SU-DHL-6 (cell line): ENCODE measurements around the gene ENTPD6.
"Not testable (repeated sequence)": the region's sequence is repeated elsewhere in the genome, so short reads cannot be mapped to it uniquely, and the experiment has no call there.

Source experiments
- H2AFZ ChIP-seq: fragments of 200-600 bp; sonication (generic); 2 replicates; pipeline ENCODE4 v1.6.1; 2014; ENCODE audit warnings: low read depth, mild to moderate bottlenecking, moderate library complexity, mixed read lengths, antibody characterized with exemption, low read length; ENCODE audit not compliant: severe bottlenecking
- H3F3A ChIP-seq: fragments of 200-600 bp; shearing (Covaris generic); 2 replicates; pipeline ENCODE4 v1.6.0; 2016; ENCODE audit warnings: antibody characterized with exemption, mild to moderate bottlenecking; ENCODE audit not compliant: insufficient read depth
- H3K27ac ChIP-seq: fragments of 200-600 bp; sonication (generic); 2 replicates; pipeline ENCODE4 v1.5.1; 2016; ENCODE audit warnings: low read depth, mild to moderate bottlenecking, low read length, moderate library complexity, mixed read lengths
- H3K27me3 ChIP-seq: fragments of 200-600 bp; sonication (generic), shearing (Covaris generic); 2 replicates; pipeline ENCODE4 v1.6.0; 2014; ENCODE audit warnings: mild to moderate bottlenecking, low read length
- H3K36me3 ChIP-seq: fragments of 200-600 bp; sonication (generic); 2 replicates; pipeline ENCODE4 v1.6.1; 2014; ENCODE audit warnings: mild to moderate bottlenecking, low read length, mixed read lengths
- H3K4me2 ChIP-seq: fragments of 300-600, 200-600 bp; shearing (Covaris generic), sonication (generic); 2 replicates; pipeline ENCODE4 v1.6.0; 2014; ENCODE audit warnings: low read length, low read depth, mild to moderate bottlenecking; ENCODE audit not compliant: poor library complexity, severe bottlenecking
- H3K4me3 ChIP-seq: fragments of 200-600 bp; sonication (generic); 2 replicates; pipeline ENCODE4 v1.5.1; 2014; ENCODE audit warnings: antibody characterized with exemption, low read length, mild to moderate bottlenecking, mixed read lengths; ENCODE audit not compliant: insufficient read depth, poor library complexity, severe bottlenecking
- H3K79me2 ChIP-seq: fragments of 200-600 bp; sonication (generic); 2 replicates; pipeline ENCODE4 v1.6.1; 2014; ENCODE audit warnings: mild to moderate bottlenecking, low read length, moderate library complexity; ENCODE audit not compliant: insufficient read depth
- H3K9ac ChIP-seq: fragments of 200-600 bp; sonication (generic); 2 replicates; pipeline ENCODE4 v1.7.0; 2014; ENCODE audit warnings: mild to moderate bottlenecking, low read length
- H3K9me2 ChIP-seq: fragments of 200-600 bp; sonication (generic); replicated peaks from 2 replicates; pipeline ENCODE4 v1.6.1; 2014; ENCODE audit warnings: low read length; ENCODE audit not compliant: insufficient read depth
- H3K9me3 ChIP-seq: fragments of 200-600 bp; sonication (generic); 2 replicates; pipeline ENCODE4 v1.6.1; 2014; ENCODE audit warnings: low read length, mixed read lengths; ENCODE audit not compliant: insufficient read depth
- H4K20me1 ChIP-seq: fragments of 200-600 bp; sonication (generic); 2 replicates; pipeline ENCODE4 v1.6.1; 2014; ENCODE audit warnings: low read depth, mild to moderate bottlenecking, antibody characterized with exemption, low read length, moderate library complexity, mixed read lengths
- CTCF ChIP-seq: fragments of 200-600 bp; sonication (generic); IDR thresholded peaks from one replicate; pipeline ENCODE4 v1.5.1; 2017; ENCODE audit warnings: antibody characterized with exemption, mild to moderate bottlenecking, low read length, moderate library complexity; ENCODE audit not compliant: insufficient read depth, poor library complexity, severe bottlenecking
- EZH2phosphoT487 ChIP-seq: fragments of 200-600 bp; sonication (generic), shearing (Covaris generic); conservative IDR thresholded peaks from 2 replicates; pipeline ENCODE4 v1.6.1; 2018; ENCODE audit warnings: mild to moderate bottlenecking, antibody characterized with exemption, low read length, moderate library complexity, mixed read lengths

The ENTPD6 gene

DNA sequence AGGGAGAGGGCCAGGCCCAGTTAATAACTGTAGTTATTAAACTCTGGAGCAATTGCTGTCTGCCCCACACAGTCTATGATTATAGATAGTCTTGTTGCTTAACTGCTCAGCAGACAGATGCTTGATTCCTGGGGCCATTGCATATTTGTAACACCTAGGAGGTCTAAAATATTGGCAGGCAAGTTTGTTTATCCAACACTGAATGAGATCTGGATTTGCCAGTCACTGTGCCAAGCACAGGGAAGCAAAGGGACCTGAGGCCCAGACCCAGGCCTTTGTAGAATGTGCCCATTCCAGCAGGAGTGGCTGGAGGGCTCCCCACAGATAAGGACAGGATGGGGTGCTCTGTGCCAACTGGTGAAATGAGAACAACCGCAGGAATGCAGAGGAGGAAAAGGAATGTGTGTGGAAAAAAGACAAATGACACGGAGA lies 17.6 kb upstream of the ENTPD6 start:
- H3K4me2 ChIP-seq: no peak overlapping the region
- no peaks in the 10 kb centered on the region for H3K79me2 ChIP-seq
- H3K36me3 ChIP-seq: no peaks in the 10 kb centered on the region
- H3K27ac ChIP-seq: no peak overlapping the region
- H2AFZ ChIP-seq: no peak overlapping the region
- H3K27me3 ChIP-seq: no peaks in the 10 kb centered on the region
- no peaks in the 10 kb centered on the region for H3F3A ChIP-seq
- H3K9ac ChIP-seq: no peak overlapping the region
- no peaks in the 10 kb centered on the region for H4K20me1 ChIP-seq
- H3K4me3 ChIP-seq: no peak overlapping the region
- no peaks in the 10 kb centered on the region for H3K9me2 ChIP-seq
- H3K9me3 ChIP-seq: no peaks in the 10 kb centered on the region
- TF ChIP-seq EZH2phosphoT487: no peak
- TF ChIP-seq CTCF: no peak

GRCh38 chr20:25178563-25179438 lies 16.7 kb upstream of the ENTPD6 start:
- H3K36me3 ChIP-seq: no peaks in the 10 kb centered on the region
- no peaks in the 10 kb centered on the region for H3K27me3 ChIP-seq
- no peak for TF ChIP-seq EZH2phosphoT487
- peak; percentile 56 for TF ChIP-seq CTCF
- no peak overlapping the region for H3K9ac ChIP-seq
- no peaks in the 10 kb centered on the region for H3K79me2 ChIP-seq
- no peak overlapping the region for H3K4me3 ChIP-seq
- H3F3A ChIP-seq: no peaks in the 10 kb centered on the region
- no peak overlapping the region for H3K27ac ChIP-seq
- no peak overlapping the region for H2AFZ ChIP-seq
- H3K4me2 ChIP-seq: no peak overlapping the region
- no peaks in the 10 kb centered on the region for H3K9me2 ChIP-seq
- no peaks in the 10 kb centered on the region for H3K9me3 ChIP-seq
- no peaks in the 10 kb centered on the region for H4K20me1 ChIP-seq

DNA sequence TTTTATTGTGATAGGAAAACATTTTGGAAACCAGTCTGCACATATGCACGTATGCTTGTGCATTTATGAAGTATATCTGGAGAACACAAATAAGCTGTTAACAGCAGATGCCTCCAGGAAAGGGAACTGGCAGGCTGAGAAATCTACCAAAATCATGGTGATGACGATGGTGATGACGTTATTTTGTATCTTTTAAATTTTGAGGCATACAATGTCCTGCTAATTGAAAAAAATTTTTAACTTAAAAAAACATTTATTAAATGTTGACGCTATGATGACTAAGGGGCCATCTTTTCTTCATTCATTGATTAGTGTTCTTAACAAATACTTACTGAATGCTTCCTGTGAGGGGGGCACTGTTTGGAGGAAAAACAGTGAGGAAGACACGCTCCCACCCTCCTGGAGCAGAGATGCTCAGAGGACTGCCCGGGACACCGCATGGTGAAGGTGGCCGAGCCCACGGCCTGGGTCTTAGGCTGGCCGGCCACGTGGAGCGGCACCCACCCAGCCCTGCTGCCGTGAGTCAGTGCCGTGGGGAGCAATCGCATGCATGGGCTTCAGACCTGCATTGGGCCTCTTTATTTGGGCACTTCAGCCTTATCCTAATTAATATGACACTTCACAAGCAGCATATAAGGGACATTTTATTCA lies 15.9 kb upstream of the ENTPD6 start:
- Histone ChIP-seq H4K20me1 (no peaks in the 10 kb centered on the region), H3K27me3 (no peaks in the 10 kb centered on the region), H3K79me2 (no peaks in the 10 kb centered on the region), H3K9ac (no peak overlapping the region), H3K36me3 (no peaks in the 10 kb centered on the region), H3K9me3 (no peaks in the 10 kb centered on the region), H3K27ac (no peak overlapping the region), H3K9me2 (no peaks in the 10 kb centered on the region), H3K4me3 (no peak overlapping the region), H2AFZ (no peak overlapping the region), H3F3A (no peaks in the 10 kb centered on the region), H3K4me2 (no peak overlapping the region)
- TF ChIP-seq EZH2phosphoT487: no peak
- no peak for TF ChIP-seq CTCF

- H3F3A ChIP-seq, H3K9me3 ChIP-seq, H3K9me2 ChIP-seq, H3K4me2 ChIP-seq, H3K79me2 ChIP-seq, H3K4me3 ChIP-seq, H4K20me1 ChIP-seq, H2AFZ ChIP-seq, H3K9ac ChIP-seq, H3K27me3 ChIP-seq, H3K36me3 ChIP-seq, H3K27ac ChIP-seq: not testable (repeated sequence)
These were observed 11.1 kb upstream of the ENTPD6 start for GRCh38 chr20:25184391-25184790.
